HepG2 (cell line): ENCODE measurements around the gene MRNIP. TPM values are rescaled to one million over a fixed set of nuclear protein-coding genes. Genes with fewer than 3 reads are reported as not detected.
A peak's percentile ranks its signal among the peaks of the same experiment; 100 is the strongest.

Experiments
- AGO1 ChIP-seq: fragments of 200-400 bp; formaldehyde crosslinking; IDR thresholded peaks from 2 replicates; pipeline ENCODE4 v1.6.1; 2017; ENCODE audit warnings: mild to moderate bottlenecking, low read depth, low read length, moderate library complexity; ENCODE audit not compliant: poor library complexity, severe bottlenecking
- FOXM1 ChIP-seq: sonication (generic); formaldehyde crosslinking; IDR thresholded peaks from 2 replicates; pipeline ENCODE4 v1.5.0; 2020; ENCODE audit warnings: missing genetic modification reagents
- GATAD2A ChIP-seq: IDR thresholded peaks from 2 replicates; pipeline ENCODE4 v1.6.1; 2016
- GPN1 ChIP-seq: sonication (generic); formaldehyde crosslinking; IDR thresholded peaks from 2 replicates; pipeline ENCODE4 v1.5.1; 2020; ENCODE audit warnings: missing genetic modification reagents, borderline replicate concordance
- HNRNPL ChIP-seq: fragments of 200-400 bp; formaldehyde crosslinking; IDR thresholded peaks from 2 replicates; pipeline ENCODE4 v1.6.1; 2017; ENCODE audit warnings: mild to moderate bottlenecking, low read depth, low read length
- KAT7 ChIP-seq: IDR thresholded peaks from 2 replicates; pipeline ENCODE4 v1.6.1; 2018; ENCODE audit warnings: borderline replicate concordance, missing compliant biosample characterization
- MTF2 ChIP-seq: sonication (generic); formaldehyde crosslinking; IDR thresholded peaks from 2 replicates; pipeline ENCODE4 v1.5.0; 2020; ENCODE audit warnings: missing genetic modification reagents, borderline replicate concordance
- NBN ChIP-seq: fragments of 450-650 bp; conservative IDR thresholded peaks from 2 replicates; pipeline ENCODE4 v1.6.1; 2017
- NCOA5 ChIP-seq: sonication (generic); formaldehyde crosslinking; IDR thresholded peaks from 2 replicates; pipeline ENCODE4 v1.4.0; 2020; ENCODE audit warnings: missing genetic modification reagents
- NFKB2 ChIP-seq: sonication (generic); formaldehyde crosslinking; IDR thresholded peaks from 2 replicates; pipeline ENCODE4 v1.4.0; 2020; ENCODE audit warnings: missing genetic modification reagents, borderline replicate concordance
- SALL1 ChIP-seq: sonication (generic); formaldehyde crosslinking; IDR thresholded peaks from 2 replicates; pipeline ENCODE4 v1.8.0; 2022; ENCODE audit warnings: mild to moderate bottlenecking, missing genetic modification reagents
- SATB2 ChIP-seq: sonication (generic); formaldehyde crosslinking; IDR thresholded peaks from 2 replicates; pipeline ENCODE4 v1.5.0; 2020; ENCODE audit warnings: missing genetic modification reagents
- SMARCE1 ChIP-seq: fragments of 450-650 bp; IDR thresholded peaks from 2 replicates; pipeline ENCODE4 v1.6.1; 2017; ENCODE audit warnings: borderline replicate concordance
- SNAPC2 ChIP-seq: sonication (generic); formaldehyde crosslinking; IDR thresholded peaks from 2 replicates; pipeline ENCODE4 v1.8.1; 2022; ENCODE audit warnings: mild to moderate bottlenecking, missing genetic modification reagents
- ZBTB3 ChIP-seq: sonication (generic); formaldehyde crosslinking; IDR thresholded peaks from 2 replicates; pipeline ENCODE4 v1.4.0; 2020; ENCODE audit warnings: low read depth, mild to moderate bottlenecking, moderate library complexity, missing genetic modification reagents, borderline replicate concordance
- ZEB1 ChIP-seq: IDR thresholded peaks from 2 replicates; pipeline ENCODE4 v1.6.1; 2012; ENCODE audit warnings: mild to moderate bottlenecking, low read depth, inconsistent platforms; ENCODE audit not compliant: insufficient replicate concordance
- ZFP36L2 ChIP-seq: sonication (generic); formaldehyde crosslinking; IDR thresholded peaks from 2 replicates; pipeline ENCODE4 v1.4.0; 2020; ENCODE audit warnings: missing genetic modification reagents
- ZFX ChIP-seq: sonication (generic); formaldehyde crosslinking; IDR thresholded peaks from 2 replicates; pipeline ENCODE4 v1.4.0; 2020; ENCODE audit warnings: mild to moderate bottlenecking, low read depth, missing genetic modification reagents, moderate library complexity
- ZMAT3 ChIP-seq: sonication (generic); formaldehyde crosslinking; conservative IDR thresholded peaks from 2 replicates; pipeline ENCODE4 v1.7.0; 2021; ENCODE audit warnings: missing genetic modification reagents
- ZNF3 ChIP-seq: IDR thresholded peaks from 2 replicates; pipeline ENCODE4 v1.7.0; 2017; ENCODE audit warnings: inconsistent platforms
- ZNF660 ChIP-seq: sonication (generic); formaldehyde crosslinking; IDR thresholded peaks from 2 replicates; pipeline ENCODE4 v1.5.1; 2020; ENCODE audit warnings: mild to moderate bottlenecking, low read depth, missing genetic modification reagents, borderline replicate concordance
- ZNF678 ChIP-seq: sonication (generic); formaldehyde crosslinking; IDR thresholded peaks from 2 replicates; pipeline ENCODE4 v1.4.0; 2020; ENCODE audit warnings: mild to moderate bottlenecking, missing genetic modification reagents
- ZNF720 ChIP-seq: sonication (generic); formaldehyde crosslinking; IDR thresholded peaks from 2 replicates; pipeline ENCODE4 v1.4.0; 2020; ENCODE audit warnings: missing genetic modification reagents
- ZNF761 ChIP-seq: sonication (generic); formaldehyde crosslinking; conservative IDR thresholded peaks from 2 replicates; pipeline ENCODE4 v1.4.0; 2020; ENCODE audit warnings: mild to moderate bottlenecking, missing genetic modification reagents
- polyA plus RNA-seq, 8 experiments: library from polyadenylated mRNA; depleted of rRNA in 3 of 8; stranded (reverse) in 7 of 8; unstranded in 1 of 8; fragments of >200 nt; fragmentation: Illumina TruSeq in 4 of 8; extraction: Trizol in 4 of 8; gene quantifications; 2 replicates each; pipeline versions ENCODE4 v1.2.1 to v1.2.3, GENCODE V29; 2011 to 2016; ENCODE audit warnings: low read depth in 4 of 8, missing spikeins in 1 of 8, mixed read lengths in 1 of 8; ENCODE audit not compliant: insufficient read depth in 1 of 8
- total RNA-seq, 5 experiments: library from RNA; depleted of rRNA; stranded (reverse); fragments of >200 nt; fragmentation: Illumina TruSeq; extraction: Trizol; gene quantifications; 2 replicates each; pipeline ENCODE4 v1.2.3, GENCODE V29; 2016; ENCODE audit warnings: low read depth in 1 of 5
- TF ChIP-seq, protein P1 (sequence below): IDR thresholded peaks from 2 replicates; pipeline ENCODE4 v1.6.1; 2012; ENCODE audit warnings: low read length, improper control_type of control experiment
- TF ChIP-seq, protein P2 (sequence below): sonication (generic); formaldehyde crosslinking; IDR thresholded peaks from 2 replicates; pipeline ENCODE4 v1.5.0; 2020; ENCODE audit warnings: mild to moderate bottlenecking, missing genetic modification reagents
- TF ChIP-seq, protein P3 (sequence below): sonication (generic); formaldehyde crosslinking; IDR thresholded peaks from 2 replicates; pipeline ENCODE4 v1.4.0; 2020; ENCODE audit warnings: missing genetic modification reagents, borderline replicate concordance

Gene MRNIP
- total and polyA plus RNA-seq, 2 of the 13 experiments (the other 11 are each of a cell fraction or from before 2014, with no cell fraction given): 15.5 to 34.1 TPM

DNA sequence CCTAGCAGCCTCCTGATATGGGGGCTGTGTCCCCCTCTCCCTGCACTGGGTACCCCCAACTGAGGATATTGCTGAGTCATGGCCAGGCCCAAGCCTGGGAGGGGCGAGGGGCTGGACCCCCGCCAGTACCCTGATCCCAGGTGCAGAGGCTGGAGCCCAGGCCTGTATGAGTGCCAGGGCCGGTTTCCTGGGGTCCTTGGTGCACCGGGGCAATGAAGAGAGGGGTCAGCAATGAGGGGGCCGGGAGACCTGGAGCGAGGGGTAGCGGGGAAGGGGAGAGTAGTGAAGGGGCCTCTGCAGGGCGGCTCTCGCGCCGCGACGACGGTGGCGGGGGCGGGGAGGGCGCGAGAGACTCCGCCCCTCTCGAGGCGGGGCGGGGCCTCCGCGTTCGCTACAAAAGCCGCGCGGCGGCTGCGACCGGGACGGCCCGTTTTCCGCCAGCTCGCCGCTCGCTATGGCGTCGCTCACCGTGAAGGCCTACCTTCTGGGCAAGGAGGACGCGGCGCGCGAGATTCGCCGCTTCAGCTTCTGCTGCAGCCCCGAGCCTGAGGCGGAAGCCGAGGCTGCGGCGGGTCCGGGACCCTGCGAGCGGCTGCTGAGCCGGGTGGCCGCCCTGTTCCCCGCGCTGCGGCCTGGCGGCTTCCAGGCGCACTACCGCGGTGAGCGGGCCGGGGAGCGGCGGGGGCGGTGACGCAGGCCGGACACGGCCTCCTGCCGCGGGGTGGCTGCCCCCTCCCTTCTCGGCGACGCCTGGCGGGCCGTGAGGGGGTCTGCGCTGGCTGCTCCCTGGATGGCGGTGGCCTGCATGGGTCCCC is 37.9 kb downstream of the MRNIP start, which contains the start of gene SQSTM1 (continued):
- TF ChIP-seq, protein P1, sequence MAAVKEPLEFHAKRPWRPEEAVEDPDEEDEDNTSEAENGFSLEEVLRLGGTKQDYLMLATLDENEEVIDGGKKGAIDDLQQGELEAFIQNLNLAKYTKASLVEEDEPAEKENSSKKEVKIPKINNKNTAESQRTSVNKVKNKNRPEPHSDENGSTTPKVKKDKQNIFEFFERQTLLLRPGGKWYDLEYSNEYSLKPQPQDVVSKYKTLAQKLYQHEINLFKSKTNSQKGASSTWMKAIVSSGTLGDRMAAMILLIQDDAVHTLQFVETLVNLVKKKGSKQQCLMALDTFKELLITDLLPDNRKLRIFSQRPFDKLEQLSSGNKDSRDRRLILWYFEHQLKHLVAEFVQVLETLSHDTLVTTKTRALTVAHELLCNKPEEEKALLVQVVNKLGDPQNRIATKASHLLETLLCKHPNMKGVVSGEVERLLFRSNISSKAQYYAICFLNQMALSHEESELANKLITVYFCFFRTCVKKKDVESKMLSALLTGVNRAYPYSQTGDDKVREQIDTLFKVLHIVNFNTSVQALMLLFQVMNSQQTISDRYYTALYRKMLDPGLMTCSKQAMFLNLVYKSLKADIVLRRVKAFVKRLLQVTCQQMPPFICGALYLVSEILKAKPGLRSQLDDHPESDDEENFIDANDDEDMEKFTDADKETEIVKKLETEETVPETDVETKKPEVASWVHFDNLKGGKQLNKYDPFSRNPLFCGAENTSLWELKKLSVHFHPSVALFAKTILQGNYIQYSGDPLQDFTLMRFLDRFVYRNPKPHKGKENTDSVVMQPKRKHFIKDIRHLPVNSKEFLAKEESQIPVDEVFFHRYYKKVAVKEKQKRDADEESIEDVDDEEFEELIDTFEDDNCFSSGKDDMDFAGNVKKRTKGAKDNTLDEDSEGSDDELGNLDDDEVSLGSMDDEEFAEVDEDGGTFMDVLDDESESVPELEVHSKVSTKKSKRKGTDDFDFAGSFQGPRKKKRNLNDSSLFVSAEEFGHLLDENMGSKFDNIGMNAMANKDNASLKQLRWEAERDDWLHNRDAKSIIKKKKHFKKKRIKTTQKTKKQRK: no peak
- no peak for TF ChIP-seq SATB2
- no peak for TF ChIP-seq SMARCE1
- no peak for TF ChIP-seq ZNF720 (CRISPR knock-in tag)
- TF ChIP-seq GPN1 (CRISPR knock-in tag): no peak
- no peak for TF ChIP-seq ZEB1
- TF ChIP-seq MTF2 (CRISPR knock-in tag): no peak
- TF ChIP-seq ZNF660 (CRISPR knock-in tag): 0 out of 2 replicates have a peak, but pooled peaks have one; percentile 62
- TF ChIP-seq, protein P2, sequence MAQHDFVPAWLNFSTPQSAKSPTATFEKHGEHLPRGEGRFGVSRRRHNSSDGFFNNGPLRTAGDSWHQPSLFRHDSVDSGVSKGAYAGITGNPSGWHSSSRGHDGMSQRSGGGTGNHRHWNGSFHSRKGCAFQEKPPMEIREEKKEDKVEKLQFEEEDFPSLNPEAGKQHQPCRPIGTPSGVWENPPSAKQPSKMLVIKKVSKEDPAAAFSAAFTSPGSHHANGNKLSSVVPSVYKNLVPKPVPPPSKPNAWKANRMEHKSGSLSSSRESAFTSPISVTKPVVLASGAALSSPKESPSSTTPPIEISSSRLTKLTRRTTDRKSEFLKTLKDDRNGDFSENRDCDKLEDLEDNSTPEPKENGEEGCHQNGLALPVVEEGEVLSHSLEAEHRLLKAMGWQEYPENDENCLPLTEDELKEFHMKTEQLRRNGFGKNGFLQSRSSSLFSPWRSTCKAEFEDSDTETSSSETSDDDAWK (CRISPR knock-in tag): no peak
- TF ChIP-seq FOXM1 (CRISPR knock-in tag): no peak
- TF ChIP-seq, protein P3, sequence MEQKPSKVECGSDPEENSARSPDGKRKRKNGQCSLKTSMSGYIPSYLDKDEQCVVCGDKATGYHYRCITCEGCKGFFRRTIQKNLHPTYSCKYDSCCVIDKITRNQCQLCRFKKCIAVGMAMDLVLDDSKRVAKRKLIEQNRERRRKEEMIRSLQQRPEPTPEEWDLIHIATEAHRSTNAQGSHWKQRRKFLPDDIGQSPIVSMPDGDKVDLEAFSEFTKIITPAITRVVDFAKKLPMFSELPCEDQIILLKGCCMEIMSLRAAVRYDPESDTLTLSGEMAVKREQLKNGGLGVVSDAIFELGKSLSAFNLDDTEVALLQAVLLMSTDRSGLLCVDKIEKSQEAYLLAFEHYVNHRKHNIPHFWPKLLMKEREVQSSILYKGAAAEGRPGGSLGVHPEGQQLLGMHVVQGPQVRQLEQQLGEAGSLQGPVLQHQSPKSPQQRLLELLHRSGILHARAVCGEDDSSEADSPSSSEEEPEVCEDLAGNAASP (CRISPR knock-in tag): peak; percentile 60
- TF ChIP-seq KAT7: peak; percentile 81; the same call in 1 of the 2 replicates
- no peak; the same call in 1 of the 2 replicates for TF ChIP-seq GATAD2A (CRISPR knock-in tag)
- no peak for TF ChIP-seq ZNF3 (CRISPR knock-in tag)
- TF ChIP-seq NCOA5 (CRISPR knock-in tag): no peak
- TF ChIP-seq SALL1 (CRISPR knock-in tag): peak; percentile 78
- TF ChIP-seq ZFP36L2: no peak; the same call in 1 of the 2 replicates
- TF ChIP-seq ZNF678 (CRISPR knock-in tag): no peak
- no peak for TF ChIP-seq NBN
- no peak for TF ChIP-seq ZNF761 (CRISPR knock-in tag)
- TF ChIP-seq HNRNPL: peak; percentile 18
- peak; percentile 99 for TF ChIP-seq ZFX (CRISPR knock-in tag)
- no peak for TF ChIP-seq ZBTB3 (CRISPR knock-in tag)
- TF ChIP-seq AGO1: peak; percentile 14
- no peak for TF ChIP-seq SNAPC2 (CRISPR knock-in tag)
- TF ChIP-seq ZMAT3: no peak; the same call in 1 of the 2 replicates
- peak; percentile 71; the same call in 1 of the 2 replicates for TF ChIP-seq NFKB2 (CRISPR knock-in tag)
